D721Med (cell line): Measurements from ENCODE around the gene LTF.

Source experiments
- DNase-seq: peaks from one replicate; pipeline ENCODE4 v3.0.0; 2011; ENCODE audit warnings: low spot score; ENCODE audit not compliant: insufficient read length
- FAIRE-seq: peaks from 2 replicates; lab custom pipeline; 2011; peaks lifted over from hg19 to GRCh38; lab: Jason Lieb, UNC
- TF ChIP-seq, protein P1 (sequence below): IDR thresholded peaks from 2 replicates; pipeline ENCODE4 v1.5.1; 2012; ENCODE audit warnings: mild to moderate bottlenecking, control low read depth; ENCODE audit not compliant: insufficient read depth; ENCODE audit errors: missing control alignments

LTF gene

DNA sequence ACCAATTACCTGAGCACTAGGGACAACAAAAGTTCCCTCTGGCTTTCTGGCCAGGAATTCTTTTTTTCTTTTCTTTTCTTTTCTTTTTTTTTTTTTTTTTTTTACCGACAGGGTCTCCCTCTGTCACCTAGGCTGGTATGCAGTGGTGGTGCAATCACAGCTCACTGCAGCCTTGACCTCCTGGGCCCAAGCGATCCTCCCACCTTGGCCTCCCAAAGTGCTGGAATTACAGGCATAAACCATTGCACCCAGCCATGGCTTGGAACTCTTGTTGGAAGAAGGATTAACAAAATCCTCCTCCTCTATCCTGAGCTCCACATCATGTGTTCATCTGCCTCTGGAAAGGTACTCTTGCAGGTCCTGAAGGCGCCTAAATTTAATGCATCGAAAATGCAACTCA, 2.9 kb upstream of the LTF start:
- DNase-seq (no peak), FAIRE-seq (no peak)
- TF ChIP-seq, protein P1, sequence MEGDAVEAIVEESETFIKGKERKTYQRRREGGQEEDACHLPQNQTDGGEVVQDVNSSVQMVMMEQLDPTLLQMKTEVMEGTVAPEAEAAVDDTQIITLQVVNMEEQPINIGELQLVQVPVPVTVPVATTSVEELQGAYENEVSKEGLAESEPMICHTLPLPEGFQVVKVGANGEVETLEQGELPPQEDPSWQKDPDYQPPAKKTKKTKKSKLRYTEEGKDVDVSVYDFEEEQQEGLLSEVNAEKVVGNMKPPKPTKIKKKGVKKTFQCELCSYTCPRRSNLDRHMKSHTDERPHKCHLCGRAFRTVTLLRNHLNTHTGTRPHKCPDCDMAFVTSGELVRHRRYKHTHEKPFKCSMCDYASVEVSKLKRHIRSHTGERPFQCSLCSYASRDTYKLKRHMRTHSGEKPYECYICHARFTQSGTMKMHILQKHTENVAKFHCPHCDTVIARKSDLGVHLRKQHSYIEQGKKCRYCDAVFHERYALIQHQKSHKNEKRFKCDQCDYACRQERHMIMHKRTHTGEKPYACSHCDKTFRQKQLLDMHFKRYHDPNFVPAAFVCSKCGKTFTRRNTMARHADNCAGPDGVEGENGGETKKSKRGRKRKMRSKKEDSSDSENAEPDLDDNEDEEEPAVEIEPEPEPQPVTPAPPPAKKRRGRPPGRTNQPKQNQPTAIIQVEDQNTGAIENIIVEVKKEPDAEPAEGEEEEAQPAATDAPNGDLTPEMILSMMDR: no peak

DNA sequence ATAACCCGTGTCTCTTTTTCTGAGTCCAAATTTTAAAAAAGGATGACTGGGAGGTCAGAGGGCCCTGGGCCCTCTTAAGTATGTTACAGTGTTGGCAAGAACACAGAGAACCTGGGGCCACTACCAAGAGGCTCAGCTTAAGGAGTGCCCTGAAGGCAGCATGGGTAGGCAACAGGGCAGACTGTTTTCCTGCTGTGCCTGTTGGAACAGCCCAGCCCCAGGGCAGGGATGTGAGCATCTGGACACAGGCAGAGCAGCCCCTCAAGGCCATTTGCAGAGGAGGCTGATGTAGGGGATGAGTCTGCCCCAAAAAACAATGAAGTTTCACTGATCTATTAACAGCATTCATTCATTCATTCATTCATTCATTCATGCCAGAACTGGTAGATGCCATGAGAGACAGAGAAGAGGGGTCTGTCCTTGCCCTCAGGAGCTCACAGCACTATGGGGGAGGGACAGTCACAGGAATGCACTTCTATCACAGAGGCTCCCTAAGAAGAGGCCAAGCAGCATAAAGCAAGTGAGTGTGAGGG, 2.2 kb upstream of the LTF start:
- TF ChIP-seq, protein P1: no peak
- no peak for FAIRE-seq
- no peak for DNase-seq

DNA sequence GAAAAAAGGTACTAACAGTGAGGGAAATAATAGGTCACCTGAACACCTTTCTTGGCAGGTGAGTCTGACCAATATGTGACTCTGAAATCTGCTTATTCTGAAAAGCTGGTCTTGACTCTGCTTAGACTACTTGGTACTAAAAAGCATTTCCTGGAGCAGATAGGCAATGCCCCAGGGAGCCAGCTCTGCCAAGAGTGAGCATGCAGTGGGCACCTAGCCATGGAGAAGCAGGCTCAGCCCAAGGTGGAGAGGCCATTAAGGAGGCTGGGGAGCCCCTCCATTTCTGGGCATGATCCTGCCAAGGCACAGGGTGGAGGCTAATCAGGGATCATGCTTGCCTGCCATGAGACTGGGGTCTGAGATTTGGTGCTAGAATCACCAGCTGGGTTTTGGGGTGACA, 1.6 kb upstream of the LTF start:
- DNase-seq (no peak), FAIRE-seq (no peak)
- TF ChIP-seq, protein P1: no peak

DNA sequence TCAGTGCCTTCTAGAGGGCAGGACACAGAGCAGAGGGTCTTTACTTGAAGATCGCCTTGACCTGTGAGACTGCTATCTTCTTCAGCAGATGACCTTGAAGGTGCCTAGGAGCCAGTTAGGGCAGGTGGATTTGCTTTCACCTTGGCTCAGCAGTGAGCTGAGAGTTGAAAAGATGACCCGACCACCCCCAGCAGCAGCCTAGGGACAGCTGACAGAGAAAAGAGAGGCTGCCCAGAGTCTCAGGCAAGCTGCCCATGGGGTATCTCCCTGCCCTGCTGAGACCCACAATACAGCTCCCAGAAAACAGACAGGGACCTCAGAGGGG, 453 bp upstream of the LTF start:
- no peak for FAIRE-seq
- no peak for DNase-seq
- TF ChIP-seq, protein P1: no peak

DNA sequence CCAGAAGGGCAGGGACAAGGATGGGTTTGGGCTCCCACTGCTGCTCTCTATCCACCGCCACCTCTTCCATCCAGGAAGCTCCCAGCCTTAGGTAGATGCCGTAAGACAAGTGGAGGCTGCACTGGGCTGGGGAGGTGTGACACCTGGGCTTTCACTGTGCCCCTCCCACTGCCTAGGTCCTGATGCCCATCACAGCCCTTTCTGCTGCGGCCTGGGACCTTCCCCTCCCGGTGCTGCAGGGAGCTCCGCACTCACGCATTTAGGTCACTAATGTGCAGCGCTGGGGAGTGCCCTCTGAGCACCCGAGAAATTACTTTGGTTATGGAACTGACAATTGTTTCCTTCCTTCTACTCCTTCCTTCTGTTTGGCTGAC, 850 bp downstream of the LTF start:
- TF ChIP-seq, protein P1: no peak
- DNase-seq (no peak), FAIRE-seq (no peak)

DNA sequence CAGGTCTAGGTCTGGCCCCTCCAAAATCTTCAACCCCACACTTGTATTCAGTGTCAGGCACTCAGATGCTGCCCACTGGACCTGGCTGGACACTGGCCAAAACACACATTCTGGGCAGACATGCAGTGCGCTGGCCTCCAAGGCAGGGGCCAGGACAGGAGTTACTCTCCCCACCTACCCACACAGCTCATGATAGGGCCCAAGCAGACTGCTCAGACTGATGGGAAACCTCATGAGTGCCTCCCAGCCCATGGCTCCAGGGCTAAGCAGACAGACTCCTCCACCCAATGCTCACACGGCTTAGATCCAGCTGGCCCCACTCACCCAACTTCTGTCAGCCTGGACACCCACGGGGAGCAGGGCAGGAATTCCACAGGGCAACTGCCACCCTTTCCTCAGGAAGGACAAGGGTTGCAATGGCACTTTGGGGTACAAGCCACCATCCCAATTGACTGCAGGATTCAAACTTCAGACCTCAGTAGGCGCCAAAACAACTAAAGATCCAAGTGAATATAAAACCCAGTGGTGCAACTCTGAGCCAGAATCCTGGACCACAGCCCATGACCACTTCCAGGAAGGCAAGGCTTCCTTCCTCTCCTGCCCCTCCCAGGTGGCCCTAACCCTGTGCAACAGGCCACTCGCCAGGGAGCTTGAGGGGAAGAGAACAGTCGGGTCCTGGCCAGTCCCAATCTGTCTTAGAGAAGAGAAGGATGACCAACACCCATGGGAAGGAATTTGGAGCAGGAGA, 1.4 kb downstream of the LTF start:
- TF ChIP-seq, protein P1: no peak
- DNase-seq: no peak
- no peak for FAIRE-seq

DNA sequence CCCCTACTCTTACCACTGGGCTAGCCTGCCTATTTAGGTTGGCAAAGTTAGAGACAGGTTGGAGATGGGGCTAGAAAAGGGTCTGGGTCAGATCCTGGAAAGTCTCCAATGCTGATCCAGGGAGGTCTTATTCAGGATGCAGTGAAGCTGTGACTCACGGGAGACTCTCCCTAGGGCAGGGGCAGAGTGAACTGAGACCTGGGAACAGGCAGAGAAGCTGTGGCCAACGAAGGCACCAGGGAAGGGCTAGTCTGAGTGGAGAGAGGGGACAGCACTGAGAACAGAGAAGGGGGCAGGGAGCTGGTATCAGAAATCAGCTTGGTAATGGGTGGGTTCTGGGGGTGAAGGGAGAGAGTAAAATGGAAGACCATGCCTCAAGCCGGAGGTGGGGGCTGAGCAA, 2.2 kb downstream of the LTF start:
- FAIRE-seq (no peak), DNase-seq (no peak)
- TF ChIP-seq, protein P1: no peak
